ENCODE results near the gene S1PR3.

- no peak for TF ChIP-seq POLR2A (IDR thresholded peaks at IDR 0.05)
- TF ChIP-seq, protein P1, sequence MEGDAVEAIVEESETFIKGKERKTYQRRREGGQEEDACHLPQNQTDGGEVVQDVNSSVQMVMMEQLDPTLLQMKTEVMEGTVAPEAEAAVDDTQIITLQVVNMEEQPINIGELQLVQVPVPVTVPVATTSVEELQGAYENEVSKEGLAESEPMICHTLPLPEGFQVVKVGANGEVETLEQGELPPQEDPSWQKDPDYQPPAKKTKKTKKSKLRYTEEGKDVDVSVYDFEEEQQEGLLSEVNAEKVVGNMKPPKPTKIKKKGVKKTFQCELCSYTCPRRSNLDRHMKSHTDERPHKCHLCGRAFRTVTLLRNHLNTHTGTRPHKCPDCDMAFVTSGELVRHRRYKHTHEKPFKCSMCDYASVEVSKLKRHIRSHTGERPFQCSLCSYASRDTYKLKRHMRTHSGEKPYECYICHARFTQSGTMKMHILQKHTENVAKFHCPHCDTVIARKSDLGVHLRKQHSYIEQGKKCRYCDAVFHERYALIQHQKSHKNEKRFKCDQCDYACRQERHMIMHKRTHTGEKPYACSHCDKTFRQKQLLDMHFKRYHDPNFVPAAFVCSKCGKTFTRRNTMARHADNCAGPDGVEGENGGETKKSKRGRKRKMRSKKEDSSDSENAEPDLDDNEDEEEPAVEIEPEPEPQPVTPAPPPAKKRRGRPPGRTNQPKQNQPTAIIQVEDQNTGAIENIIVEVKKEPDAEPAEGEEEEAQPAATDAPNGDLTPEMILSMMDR (IDR thresholded peaks at IDR 0.05): no peak
These were observed 18.8 kb downstream of the S1PR3 start for GRCh38 chr9:89010056-89010455.

Measured in Peyer's patch (tissue), 4 donors.